DOHH2 (cell line): ENCODE results near the gene TBC1D4.

ENCODE experiments used
- H3F3A ChIP-seq: fragments of 200-600 bp; sonication (generic), shearing (Covaris generic); 2 replicates; pipeline ENCODE4 v1.6.0; 2016; ENCODE audit warnings: antibody characterized with exemption, mild to moderate bottlenecking; ENCODE audit not compliant: control insufficient read depth, insufficient read depth
- H3K27ac ChIP-seq: fragments of 200-600 bp; sonication (generic); 2 replicates; pipeline ENCODE4 v1.5.1; 2014; ENCODE audit warnings: low read depth, mild to moderate bottlenecking, low read length, moderate library complexity
- H3K27me3 ChIP-seq: fragments of 200-600 bp; sonication (generic); 2 replicates; pipeline ENCODE4 v1.6.1; 2014; ENCODE audit warnings: mild to moderate bottlenecking, low read length, mixed read lengths; ENCODE audit not compliant: control insufficient read depth
- H3K36me3 ChIP-seq: fragments of 200-600 bp; sonication (generic); 2 replicates; pipeline ENCODE4 v1.6.1; 2014; ENCODE audit warnings: mild to moderate bottlenecking, low read length, moderate library complexity, mixed read lengths; ENCODE audit not compliant: control insufficient read depth
- H3K4me1 ChIP-seq: fragments of 200-600 bp; sonication (generic); 2 replicates; pipeline ENCODE4 v1.6.1; 2014; ENCODE audit warnings: mild to moderate bottlenecking, low read length, mixed read lengths; ENCODE audit not compliant: control insufficient read depth
- H3K4me2 ChIP-seq: fragments of 200-600 bp; sonication (generic); 2 replicates; pipeline ENCODE4 v1.6.0; 2014; ENCODE audit warnings: mild to moderate bottlenecking, low read length, moderate library complexity
- H3K4me3 ChIP-seq: fragments of 200-600 bp; sonication (generic); 2 replicates; pipeline ENCODE4 v1.5.1; 2014; ENCODE audit warnings: mild to moderate bottlenecking, low read length, mixed read lengths
- H3K79me2 ChIP-seq: fragments of 200-600 bp; sonication (generic); 2 replicates; pipeline ENCODE4 v1.6.1; 2014; ENCODE audit warnings: mild to moderate bottlenecking, low read length, mixed read lengths; ENCODE audit not compliant: control insufficient read depth
- H3K9me2 ChIP-seq: fragments of 200-600 bp; sonication (generic); replicated peaks from 2 replicates; pipeline ENCODE4 v1.6.1; 2014; ENCODE audit warnings: mild to moderate bottlenecking, low read length, mixed read lengths; ENCODE audit not compliant: control insufficient read depth
- H3K9me3 ChIP-seq: fragments of 200-600 bp; sonication (generic); 2 replicates; pipeline ENCODE4 v1.6.1; 2014; ENCODE audit warnings: antibody characterized with exemption, low read length, mixed read lengths; ENCODE audit not compliant: control insufficient read depth, insufficient read depth
- H4K20me1 ChIP-seq: fragments of 200-600 bp; sonication (generic); 2 replicates; pipeline ENCODE4 v1.6.0; 2014; ENCODE audit warnings: low read depth, mild to moderate bottlenecking, antibody characterized with exemption, low read length, moderate library complexity; ENCODE audit not compliant: control insufficient read depth, insufficient read depth
- EZH2phosphoT487 ChIP-seq: fragments of 200-600 bp; sonication (generic); IDR thresholded peaks from 2 replicates; pipeline ENCODE4 v1.6.1; 2017; ENCODE audit warnings: borderline replicate concordance, mild to moderate bottlenecking, antibody characterized with exemption, low read length, moderate library complexity, mixed read lengths
- TF ChIP-seq, protein P1 (sequence below): fragments of 200-600 bp; sonication (generic); IDR thresholded peaks from one replicate; pipeline ENCODE4 v1.5.1; 2014; ENCODE audit warnings: antibody characterized with exemption, mild to moderate bottlenecking, low read depth, low read length; ENCODE audit not compliant: poor library complexity, severe bottlenecking

The TBC1D4 gene

DNA sequence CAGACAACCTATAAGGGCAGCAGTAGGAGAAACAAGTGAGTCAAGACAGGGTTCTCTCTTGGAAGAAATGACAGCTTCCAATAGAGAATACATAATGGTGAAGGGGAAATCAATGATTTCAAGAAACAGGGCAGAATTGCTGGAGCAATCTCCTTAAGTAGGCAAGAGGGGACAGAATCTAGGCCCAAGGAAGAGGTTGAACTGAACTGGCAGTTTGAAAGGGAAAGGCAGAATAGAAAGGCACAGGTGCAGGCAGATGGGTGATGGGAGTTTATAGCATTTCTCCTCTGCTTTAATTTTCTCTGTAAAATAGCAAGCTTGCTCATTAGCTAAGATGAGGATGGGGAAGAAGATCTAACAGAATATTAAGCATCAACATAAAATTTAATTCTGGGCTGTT lies 110.8 kb downstream of the TBC1D4 start:
- peak overlapping the region; percentile 75 for H3K4me2 ChIP-seq
- no peaks in the 10 kb centered on the region for H3K9me3 ChIP-seq
- no peaks in the 10 kb centered on the region for H3K27me3 ChIP-seq
- peaks cover 10% of the 10 kb centered on the region for H3K36me3 ChIP-seq
- peaks cover 2% of the 10 kb centered on the region for H4K20me1 ChIP-seq
- no peak for TF ChIP-seq EZH2phosphoT487
- TF ChIP-seq, protein P1, sequence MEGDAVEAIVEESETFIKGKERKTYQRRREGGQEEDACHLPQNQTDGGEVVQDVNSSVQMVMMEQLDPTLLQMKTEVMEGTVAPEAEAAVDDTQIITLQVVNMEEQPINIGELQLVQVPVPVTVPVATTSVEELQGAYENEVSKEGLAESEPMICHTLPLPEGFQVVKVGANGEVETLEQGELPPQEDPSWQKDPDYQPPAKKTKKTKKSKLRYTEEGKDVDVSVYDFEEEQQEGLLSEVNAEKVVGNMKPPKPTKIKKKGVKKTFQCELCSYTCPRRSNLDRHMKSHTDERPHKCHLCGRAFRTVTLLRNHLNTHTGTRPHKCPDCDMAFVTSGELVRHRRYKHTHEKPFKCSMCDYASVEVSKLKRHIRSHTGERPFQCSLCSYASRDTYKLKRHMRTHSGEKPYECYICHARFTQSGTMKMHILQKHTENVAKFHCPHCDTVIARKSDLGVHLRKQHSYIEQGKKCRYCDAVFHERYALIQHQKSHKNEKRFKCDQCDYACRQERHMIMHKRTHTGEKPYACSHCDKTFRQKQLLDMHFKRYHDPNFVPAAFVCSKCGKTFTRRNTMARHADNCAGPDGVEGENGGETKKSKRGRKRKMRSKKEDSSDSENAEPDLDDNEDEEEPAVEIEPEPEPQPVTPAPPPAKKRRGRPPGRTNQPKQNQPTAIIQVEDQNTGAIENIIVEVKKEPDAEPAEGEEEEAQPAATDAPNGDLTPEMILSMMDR: no peak
- H3K4me3 ChIP-seq: 0 out of 2 replicates have a peak overlapping the region, but pooled peaks have one; percentile 1
- peaks cover 100% of the 10 kb centered on the region for H3K4me1 ChIP-seq
- peaks cover 29% of the 10 kb centered on the region for H3F3A ChIP-seq
- H3K9me2 ChIP-seq: no peaks in the 10 kb centered on the region
- H3K79me2 ChIP-seq: peaks cover 100% of the 10 kb centered on the region
- H3K27ac ChIP-seq: peak overlapping the region; percentile 24

DNA sequence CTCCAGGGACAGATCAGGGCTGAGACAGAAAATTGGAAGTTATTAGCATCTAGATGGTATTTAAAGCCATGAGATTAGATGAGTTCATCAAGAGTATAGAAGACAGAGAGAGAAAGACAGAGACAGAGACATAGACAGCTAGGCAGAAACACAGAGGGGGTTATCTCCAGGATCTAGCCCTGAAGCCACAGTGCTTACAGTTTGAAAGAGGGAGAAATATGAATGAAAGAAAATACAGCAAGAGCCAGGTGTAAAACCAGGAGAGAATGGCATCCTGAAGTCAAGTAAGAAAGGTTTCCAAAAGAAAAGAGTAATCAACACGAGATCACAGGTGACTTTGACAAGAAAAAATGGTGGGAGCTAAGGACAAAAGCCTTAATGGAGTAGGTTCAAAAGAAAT lies 111.2 kb downstream of the TBC1D4 start:
- H4K20me1 ChIP-seq: peaks cover 4% of the 10 kb centered on the region
- H3K79me2 ChIP-seq: peaks cover 100% of the 10 kb centered on the region
- peaks cover 29% of the 10 kb centered on the region for H3F3A ChIP-seq
- peaks cover 10% of the 10 kb centered on the region for H3K36me3 ChIP-seq
- peak overlapping the region; percentile 75 for H3K4me2 ChIP-seq
- no peaks in the 10 kb centered on the region for H3K27me3 ChIP-seq
- TF ChIP-seq EZH2phosphoT487: no peak
- TF ChIP-seq, protein P1: no peak
- H3K4me3 ChIP-seq: 0 out of 2 replicates have a peak overlapping the region, but pooled peaks have one; percentile 1
- H3K9me3 ChIP-seq: no peaks in the 10 kb centered on the region
- peaks cover 100% of the 10 kb centered on the region for H3K4me1 ChIP-seq
- no peaks in the 10 kb centered on the region for H3K9me2 ChIP-seq
- peak overlapping the region; percentile 24 for H3K27ac ChIP-seq

DNA sequence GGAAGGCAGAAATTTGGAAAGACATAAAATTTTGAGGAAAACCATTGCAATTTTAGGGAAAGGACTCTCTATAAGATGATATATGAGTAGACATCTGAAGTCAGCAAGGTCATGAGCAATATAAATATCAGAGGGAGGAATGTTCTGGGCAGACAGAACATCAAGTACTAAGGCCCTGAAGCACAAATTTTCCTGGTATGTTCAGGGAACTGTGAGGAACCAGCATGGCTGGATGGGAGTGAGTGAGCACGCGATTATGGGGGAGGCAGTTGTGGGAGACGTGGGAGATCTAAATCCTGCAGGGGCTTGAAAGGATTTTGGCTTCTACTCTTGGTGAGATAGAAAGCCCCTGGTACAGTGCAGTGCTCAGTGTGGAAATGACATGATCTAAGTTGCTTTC lies 112.0 kb downstream of the TBC1D4 start:
- 0 out of 2 replicates have a peak overlapping the region, but pooled peaks have one; percentile 1 for H3K4me3 ChIP-seq
- H3K36me3 ChIP-seq: peaks cover 6% of the 10 kb centered on the region
- peak overlapping the region; percentile 75 for H3K4me2 ChIP-seq
- no peaks in the 10 kb centered on the region for H3K9me2 ChIP-seq
- H4K20me1 ChIP-seq: peaks cover 4% of the 10 kb centered on the region
- H3K9me3 ChIP-seq: no peaks in the 10 kb centered on the region
- TF ChIP-seq, protein P1: no peak
- TF ChIP-seq EZH2phosphoT487: no peak
- peak overlapping the region; percentile 66; the same call in 1 of the 2 replicates for H3K27ac ChIP-seq
- peaks cover 100% of the 10 kb centered on the region for H3K79me2 ChIP-seq
- H3F3A ChIP-seq: peaks cover 24% of the 10 kb centered on the region
- no peaks in the 10 kb centered on the region for H3K27me3 ChIP-seq
- H3K4me1 ChIP-seq: peaks cover 100% of the 10 kb centered on the region
